ENCODE data around the gene CPNE8.

GRCh38 chr12:38930990-38931389 lies 25.6 kb upstream of the CPNE8 start:
- TF ChIP-seq TAF1 (IDR thresholded peaks at IDR 0.05; ENCODE audit: borderline replicate concordance, insufficient read depth, low read length) (no peak), SIN3A (IDR thresholded peaks at IDR 0.05; ENCODE audit: borderline replicate concordance, insufficient read depth, low read length) (no peak), POLR2AphosphoS5 (IDR thresholded peaks at IDR 0.05; ENCODE audit: low read depth, low read length) (no peak)
- TF ChIP-seq, protein P1, sequence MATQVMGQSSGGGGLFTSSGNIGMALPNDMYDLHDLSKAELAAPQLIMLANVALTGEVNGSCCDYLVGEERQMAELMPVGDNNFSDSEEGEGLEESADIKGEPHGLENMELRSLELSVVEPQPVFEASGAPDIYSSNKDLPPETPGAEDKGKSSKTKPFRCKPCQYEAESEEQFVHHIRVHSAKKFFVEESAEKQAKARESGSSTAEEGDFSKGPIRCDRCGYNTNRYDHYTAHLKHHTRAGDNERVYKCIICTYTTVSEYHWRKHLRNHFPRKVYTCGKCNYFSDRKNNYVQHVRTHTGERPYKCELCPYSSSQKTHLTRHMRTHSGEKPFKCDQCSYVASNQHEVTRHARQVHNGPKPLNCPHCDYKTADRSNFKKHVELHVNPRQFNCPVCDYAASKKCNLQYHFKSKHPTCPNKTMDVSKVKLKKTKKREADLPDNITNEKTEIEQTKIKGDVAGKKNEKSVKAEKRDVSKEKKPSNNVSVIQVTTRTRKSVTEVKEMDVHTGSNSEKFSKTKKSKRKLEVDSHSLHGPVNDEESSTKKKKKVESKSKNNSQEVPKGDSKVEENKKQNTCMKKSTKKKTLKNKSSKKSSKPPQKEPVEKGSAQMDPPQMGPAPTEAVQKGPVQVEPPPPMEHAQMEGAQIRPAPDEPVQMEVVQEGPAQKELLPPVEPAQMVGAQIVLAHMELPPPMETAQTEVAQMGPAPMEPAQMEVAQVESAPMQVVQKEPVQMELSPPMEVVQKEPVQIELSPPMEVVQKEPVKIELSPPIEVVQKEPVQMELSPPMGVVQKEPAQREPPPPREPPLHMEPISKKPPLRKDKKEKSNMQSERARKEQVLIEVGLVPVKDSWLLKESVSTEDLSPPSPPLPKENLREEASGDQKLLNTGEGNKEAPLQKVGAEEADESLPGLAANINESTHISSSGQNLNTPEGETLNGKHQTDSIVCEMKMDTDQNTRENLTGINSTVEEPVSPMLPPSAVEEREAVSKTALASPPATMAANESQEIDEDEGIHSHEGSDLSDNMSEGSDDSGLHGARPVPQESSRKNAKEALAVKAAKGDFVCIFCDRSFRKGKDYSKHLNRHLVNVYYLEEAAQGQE (IDR thresholded peaks at IDR 0.05; ENCODE audit: insufficient read depth in 1 of 2, low read depth in 2 of 2, low read length in 2 of 2), result no peak

Measured in PFSK-1 (cell line).